Stomach (tissue), 4 donors: ENCODE measurements around the gene WDR48.

ENCODE experiments used
- CTCF ChIP-seq, 7 experiments: fragments of 450-650 bp in 4 of 7; fragments of 200-600 bp in 3 of 7; sonication (generic) in 3 of 7; IDR thresholded peaks; one replicate each; pipeline ENCODE4 v1.5.1; 2016 to 2019; ENCODE audit warnings: antibody characterized with exemption in 7 of 7, control low read depth in 2 of 7, mild to moderate bottlenecking in 1 of 7
- POLR2A ChIP-seq, 4 donors: fragments of 450-650 bp; IDR thresholded peaks; one replicate each; pipeline ENCODE4 v1.6.1; 2016; ENCODE audit warnings: antibody characterized with exemption in 4 of 4, control low read depth in 2 of 4, mild to moderate bottlenecking in 1 of 4, moderate library complexity in 1 of 4
- POLR2AphosphoS5 ChIP-seq, 3 donors: sonication (generic); formaldehyde crosslinking; IDR thresholded peaks; one replicate each; pipeline ENCODE4 v1.6.1; 2016; ENCODE audit warnings: antibody characterized with exemption in 3 of 3

- TF ChIP-seq CTCF (IDR thresholded peaks at IDR 0.05), result no peak
- TF ChIP-seq POLR2AphosphoS5 (IDR thresholded peaks at IDR 0.05), result no peak
- no peak for TF ChIP-seq POLR2A (IDR thresholded peaks at IDR 0.05)
These were observed 87.6 kb downstream of the WDR48 start for GRCh38 chr3:39139442-39139841.
